ENCODE measurements around the gene SLC35D2.

Gene SLC35D2

GRCh38 chr9:96418083-96418919 is 34.8 kb upstream of the SLC35D2 start, which contains the start of gene ZNF367 (continued):
- TF ChIP-seq ZNF76 (tag by site-specific recombination; IDR thresholded peaks at IDR 0.05; ENCODE audit: borderline replicate concordance, low read depth): peak; percentile 74
- TF ChIP-seq KLF1 (tag by site-specific recombination; IDR thresholded peaks at IDR 0.05): no peak; the same call in 1 of the 2 replicates
- no peak for TF ChIP-seq ZNF621 (tag by site-specific recombination; IDR thresholded peaks at IDR 0.05)
- TF ChIP-seq ZBTB6 (tag by site-specific recombination; IDR thresholded peaks at IDR 0.05): no peak
- no peak for TF ChIP-seq ZFP37 (tag by site-specific recombination; IDR thresholded peaks at IDR 0.05)
- TF ChIP-seq ZNF529 (tag by site-specific recombination; IDR thresholded peaks at IDR 0.05; ENCODE audit: insufficient replicate concordance): no peak
- no peak for TF ChIP-seq ZNF24 (tag by site-specific recombination; IDR thresholded peaks at IDR 0.05)
- peak; percentile 75 for TF ChIP-seq ZNF2 (tag by site-specific recombination; IDR thresholded peaks at IDR 0.05)
- TF ChIP-seq ZFP41 (tag by site-specific recombination; IDR thresholded peaks at IDR 0.05; ENCODE audit: borderline replicate concordance): no peak
- no peak for TF ChIP-seq ZNF202 (tag by site-specific recombination; IDR thresholded peaks at IDR 0.05; ENCODE audit: borderline replicate concordance)
- no peak for TF ChIP-seq ZNF211 (tag by site-specific recombination; IDR thresholded peaks at IDR 0.05; ENCODE audit: low read depth)
- TF ChIP-seq ZNF169 (tag by site-specific recombination; IDR thresholded peaks at IDR 0.05): no peak
- TF ChIP-seq ZNF48 (tag by site-specific recombination; IDR thresholded peaks at IDR 0.05): no peak
- TF ChIP-seq RBAK (tag by site-specific recombination; IDR thresholded peaks at IDR 0.05): no peak
- 0 out of 2 replicates have a peak, but pooled peaks have one; percentile 48 for TF ChIP-seq GLI4 (tag by site-specific recombination; IDR thresholded peaks at IDR 0.05)
- TF ChIP-seq INSM2 (tag by site-specific recombination; IDR thresholded peaks at IDR 0.05): peak; percentile 41; the same call in 1 of the 2 replicates
- TF ChIP-seq ZNF426 (tag by site-specific recombination; IDR thresholded peaks at IDR 0.05): no peak
- TF ChIP-seq ZIC2 (tag by site-specific recombination; IDR thresholded peaks at IDR 0.05): peak; percentile 78
- no peak for TF ChIP-seq REPIN1 (tag by site-specific recombination; IDR thresholded peaks at IDR 0.05; ENCODE audit: low read depth)
- TF ChIP-seq ZNF404 (tag by site-specific recombination; IDR thresholded peaks at IDR 0.05): no peak
- TF ChIP-seq ZNF280C (tag by site-specific recombination; IDR thresholded peaks at IDR 0.05): no peak
- TF ChIP-seq ZNF692 (tag by site-specific recombination; IDR thresholded peaks at IDR 0.05): 0 out of 2 replicates have a peak, but pooled peaks have one; percentile 28
- TF ChIP-seq HOXC10 (CRISPR knock-in tag; IDR thresholded peaks at IDR 0.05): peak; percentile 96; the same call in 1 of the 2 replicates
- no peak for TF ChIP-seq ZSCAN16 (tag by site-specific recombination; IDR thresholded peaks at IDR 0.05)
- no peak for TF ChIP-seq ZNF514 (tag by site-specific recombination; IDR thresholded peaks at IDR 0.05)
- TF ChIP-seq ZBTB49 (tag by site-specific recombination; IDR thresholded peaks at IDR 0.05; ENCODE audit: low read depth): no peak
- TF ChIP-seq ZNF362 (tag by site-specific recombination; IDR thresholded peaks at IDR 0.05): peak; percentile 85
- TF ChIP-seq ZNF324 (tag by site-specific recombination; IDR thresholded peaks at IDR 0.05): no peak
- no peak for TF ChIP-seq ZNF707 (tag by site-specific recombination; IDR thresholded peaks at IDR 0.05)
- TF ChIP-seq OVOL3 (tag by site-specific recombination; IDR thresholded peaks at IDR 0.05): no peak
- TF ChIP-seq ZNF23 (tag by site-specific recombination; IDR thresholded peaks at IDR 0.05; ENCODE audit: borderline replicate concordance): no peak

All from HEK293 (cell line).